Testis (tissue), 2 donors: ENCODE data around the gene VSTM2B.

Experiments
- POLR2A ChIP-seq: fragments of 450-650 bp; IDR thresholded peaks from one replicate; pipeline ENCODE4 v1.6.1; 2017; ENCODE audit warnings: antibody characterized with exemption, mild to moderate bottlenecking, moderate library complexity
- TF ChIP-seq, protein P1 (sequence below), 3 experiments: fragments of 450-650 bp in 2 of 3; fragments of 200-600 bp in 1 of 3; sonication (generic) in 1 of 3; IDR thresholded peaks; one replicate each; pipeline ENCODE4 v1.5.1; 2016 to 2019; ENCODE audit warnings: antibody characterized with exemption in 3 of 3, mild to moderate bottlenecking in 2 of 3, moderate library complexity in 1 of 3

DNA sequence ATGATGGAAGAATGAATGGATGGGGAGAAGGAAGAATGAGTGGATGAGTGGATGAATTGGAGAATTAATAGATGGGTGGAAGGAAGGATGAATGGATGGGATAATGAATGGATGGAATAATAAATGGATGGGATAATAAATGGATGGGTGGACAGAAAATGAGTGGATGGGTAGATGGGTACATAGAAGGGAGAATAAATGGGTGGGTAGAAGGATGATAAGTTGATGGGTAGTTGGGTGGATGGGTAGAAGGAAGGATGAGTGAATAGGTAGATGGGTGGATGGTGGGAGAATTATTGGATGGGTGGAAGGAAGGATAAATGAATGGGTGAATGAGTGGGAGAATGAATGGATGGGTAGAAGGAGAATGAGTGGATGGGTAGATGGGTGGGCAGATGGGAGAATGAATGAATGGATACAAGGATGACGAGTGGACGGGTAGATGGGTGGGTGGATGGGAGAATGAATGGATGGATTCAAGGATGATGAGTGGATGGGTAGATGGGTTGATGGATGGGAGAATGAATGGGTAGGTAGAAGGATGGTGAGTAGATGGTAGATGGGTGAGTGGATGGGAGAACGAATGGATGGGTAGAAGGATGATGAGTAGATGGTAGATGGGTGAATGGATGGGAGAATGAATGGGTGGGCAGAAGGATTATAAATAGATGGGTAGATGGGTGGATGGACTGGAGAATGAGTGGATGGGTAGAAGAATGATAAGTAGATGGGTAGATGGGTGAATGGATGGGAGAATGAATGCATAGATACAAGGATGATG, 15.9 kb downstream of the VSTM2B start:
- TF ChIP-seq, protein P1, sequence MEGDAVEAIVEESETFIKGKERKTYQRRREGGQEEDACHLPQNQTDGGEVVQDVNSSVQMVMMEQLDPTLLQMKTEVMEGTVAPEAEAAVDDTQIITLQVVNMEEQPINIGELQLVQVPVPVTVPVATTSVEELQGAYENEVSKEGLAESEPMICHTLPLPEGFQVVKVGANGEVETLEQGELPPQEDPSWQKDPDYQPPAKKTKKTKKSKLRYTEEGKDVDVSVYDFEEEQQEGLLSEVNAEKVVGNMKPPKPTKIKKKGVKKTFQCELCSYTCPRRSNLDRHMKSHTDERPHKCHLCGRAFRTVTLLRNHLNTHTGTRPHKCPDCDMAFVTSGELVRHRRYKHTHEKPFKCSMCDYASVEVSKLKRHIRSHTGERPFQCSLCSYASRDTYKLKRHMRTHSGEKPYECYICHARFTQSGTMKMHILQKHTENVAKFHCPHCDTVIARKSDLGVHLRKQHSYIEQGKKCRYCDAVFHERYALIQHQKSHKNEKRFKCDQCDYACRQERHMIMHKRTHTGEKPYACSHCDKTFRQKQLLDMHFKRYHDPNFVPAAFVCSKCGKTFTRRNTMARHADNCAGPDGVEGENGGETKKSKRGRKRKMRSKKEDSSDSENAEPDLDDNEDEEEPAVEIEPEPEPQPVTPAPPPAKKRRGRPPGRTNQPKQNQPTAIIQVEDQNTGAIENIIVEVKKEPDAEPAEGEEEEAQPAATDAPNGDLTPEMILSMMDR (IDR thresholded peaks at IDR 0.05): no peak
- no peak for TF ChIP-seq POLR2A
